AG04450 (cell line): Measurements from ENCODE around the gene NPIPB2. TPM values are rescaled to one million over a fixed set of nuclear protein-coding genes. Genes with fewer than 3 reads are reported as not detected.
"Not testable (repeated sequence)": the region's sequence is repeated elsewhere in the genome, so short reads cannot be mapped to it uniquely, and the experiment has no call there.

Experiments used
- CTCF ChIA-PET: fragments of 300-600, 350-600 bp; formaldehyde crosslinking; extraction: SDS; loops from one replicate; lab custom pipeline; 2022; ENCODE audit warnings: antibody characterized with exemption, inconsistent platforms; lab: Charles Lee
- POLR2A ChIA-PET: fragments of 350-600 bp; formaldehyde crosslinking; extraction: SDS; loops from one replicate; lab custom pipeline; 2021; ENCODE audit warnings: antibody characterized with exemption, inconsistent platforms; lab: Yijun Ruan, JAX
- DNase-seq: peaks from one replicate; pipeline ENCODE4 v3.0.0-alpha.2; 2011; ENCODE audit warnings: low read depth, low spot score
- H3K27ac ChIP-seq: one replicate; pipeline ENCODE4 v1.5.1; 2012; ENCODE audit warnings: low read depth, low read length, control low read depth
- H3K27me3 ChIP-seq: one replicate; pipeline ENCODE4 v1.6.0; 2012; ENCODE audit warnings: low read length; ENCODE audit not compliant: control insufficient read depth, insufficient read depth
- H3K4me3 ChIP-seq: 2 replicates; pipeline ENCODE4 v1.5.1; 2011; ENCODE audit warnings: mild to moderate bottlenecking, low read depth, low read length, control low read depth
- H3K9me3 ChIP-seq: 2 replicates; pipeline ENCODE4 v1.5.1; 2012; ENCODE audit warnings: low read length; ENCODE audit not compliant: control insufficient read depth, insufficient read depth
- polyA plus RNA-seq: library from polyadenylated mRNA; depleted of rRNA; stranded (reverse); fragments of >200 nt; gene quantifications from 2 replicates; pipeline ENCODE4 v1.2.3, GENCODE V29; 2011
- TF ChIP-seq, protein P1 (sequence below): IDR thresholded peaks from 2 replicates; pipeline ENCODE4 v1.5.1; 2011; ENCODE audit warnings: low read depth, low read length, control low read depth, inconsistent platforms

NPIPB2 gene
- polyA plus RNA-seq, 1 experiment: 5.2 TPM

DNA sequence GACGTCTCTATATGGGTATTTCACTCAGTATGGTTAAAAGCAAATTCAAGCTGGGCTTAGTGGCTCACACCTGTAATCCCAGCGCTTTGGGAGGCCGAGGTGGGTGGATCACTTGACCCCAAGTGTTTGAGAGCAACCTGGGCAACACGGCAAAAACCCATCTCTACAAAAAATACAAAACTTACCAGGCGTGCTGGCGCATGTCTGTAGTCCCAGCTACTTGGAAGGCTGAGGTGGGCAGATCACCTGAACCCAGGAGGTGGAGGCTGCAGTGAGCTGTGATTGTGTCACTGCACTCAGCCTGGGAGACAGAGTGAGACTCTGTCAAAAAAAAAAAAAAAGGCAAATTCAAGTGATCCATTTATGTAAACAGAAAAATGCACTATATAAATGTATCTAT is 21.9 kb upstream of the NPIPB2 start:
- TF ChIP-seq, protein P1, sequence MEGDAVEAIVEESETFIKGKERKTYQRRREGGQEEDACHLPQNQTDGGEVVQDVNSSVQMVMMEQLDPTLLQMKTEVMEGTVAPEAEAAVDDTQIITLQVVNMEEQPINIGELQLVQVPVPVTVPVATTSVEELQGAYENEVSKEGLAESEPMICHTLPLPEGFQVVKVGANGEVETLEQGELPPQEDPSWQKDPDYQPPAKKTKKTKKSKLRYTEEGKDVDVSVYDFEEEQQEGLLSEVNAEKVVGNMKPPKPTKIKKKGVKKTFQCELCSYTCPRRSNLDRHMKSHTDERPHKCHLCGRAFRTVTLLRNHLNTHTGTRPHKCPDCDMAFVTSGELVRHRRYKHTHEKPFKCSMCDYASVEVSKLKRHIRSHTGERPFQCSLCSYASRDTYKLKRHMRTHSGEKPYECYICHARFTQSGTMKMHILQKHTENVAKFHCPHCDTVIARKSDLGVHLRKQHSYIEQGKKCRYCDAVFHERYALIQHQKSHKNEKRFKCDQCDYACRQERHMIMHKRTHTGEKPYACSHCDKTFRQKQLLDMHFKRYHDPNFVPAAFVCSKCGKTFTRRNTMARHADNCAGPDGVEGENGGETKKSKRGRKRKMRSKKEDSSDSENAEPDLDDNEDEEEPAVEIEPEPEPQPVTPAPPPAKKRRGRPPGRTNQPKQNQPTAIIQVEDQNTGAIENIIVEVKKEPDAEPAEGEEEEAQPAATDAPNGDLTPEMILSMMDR: no peak
- ChIA-PET CTCF (interaction anchor here (2.8 kb wide), 1 partner anchor 104 kb away, joined by 21 read pairs; no protein-coding TSS in a partner anchor), POLR2A (no interaction called here)
- no peaks in the 10 kb centered on the region for H3K9me3 ChIP-seq
- no peak overlapping the region for H3K4me3 ChIP-seq
- DNase-seq: no peak
- no peak overlapping the region for H3K27ac ChIP-seq
- H3K27me3 ChIP-seq: no peaks in the 10 kb centered on the region

DNA sequence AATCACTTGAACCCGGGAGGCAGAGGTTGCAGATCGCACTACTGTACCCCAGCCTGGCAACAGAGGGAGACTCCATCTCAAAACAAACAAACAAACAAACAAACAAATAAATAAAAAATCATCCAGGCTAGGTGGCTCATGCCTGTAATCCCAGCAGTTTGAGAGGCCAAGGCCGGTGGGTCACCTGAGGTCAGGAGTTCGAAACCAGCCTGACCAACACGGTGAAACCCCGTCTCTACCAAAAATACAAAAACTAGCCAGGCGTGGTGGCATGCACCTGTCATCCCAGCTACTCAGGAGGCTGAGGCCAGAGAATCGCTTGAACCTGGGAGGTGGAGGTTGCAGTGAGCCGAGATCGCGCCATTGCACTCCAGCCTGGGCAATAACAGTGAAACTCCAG is 21.1 kb upstream of the NPIPB2 start:
- H3K9me3 ChIP-seq, H3K27ac ChIP-seq, DNase-seq, H3K27me3 ChIP-seq, H3K4me3 ChIP-seq, POLR2A ChIA-PET, CTCF ChIA-PET: not testable (repeated sequence)

DNA sequence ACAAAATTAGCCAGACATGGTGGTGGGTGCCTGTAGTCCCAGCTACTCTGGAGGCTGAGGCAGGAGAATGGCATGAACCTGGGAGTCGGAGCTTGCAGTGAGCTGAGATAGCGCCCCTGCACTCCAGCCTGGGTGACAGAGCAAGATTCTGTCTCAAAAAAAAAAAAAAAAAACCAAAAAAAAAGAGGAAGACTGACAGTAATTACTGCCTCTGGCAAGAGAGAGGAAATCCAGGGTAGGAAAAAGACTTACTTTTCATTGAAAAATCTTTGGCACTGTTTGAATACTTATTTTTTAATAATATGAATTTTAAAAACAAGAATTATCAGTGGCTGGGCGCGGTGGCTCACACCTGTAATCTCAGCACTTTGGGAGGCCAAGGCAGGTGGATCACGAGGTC is 20.6 kb upstream of the NPIPB2 start:
- POLR2A ChIA-PET: interaction anchor here (0.6 kb wide), 1 partner anchor 156 kb away, joined by 4 read pairs; no protein-coding TSS in a partner anchor
- H3K9me3 ChIP-seq, DNase-seq, H3K27ac ChIP-seq, H3K4me3 ChIP-seq, CTCF ChIA-PET, H3K27me3 ChIP-seq: not testable (repeated sequence)

DNA sequence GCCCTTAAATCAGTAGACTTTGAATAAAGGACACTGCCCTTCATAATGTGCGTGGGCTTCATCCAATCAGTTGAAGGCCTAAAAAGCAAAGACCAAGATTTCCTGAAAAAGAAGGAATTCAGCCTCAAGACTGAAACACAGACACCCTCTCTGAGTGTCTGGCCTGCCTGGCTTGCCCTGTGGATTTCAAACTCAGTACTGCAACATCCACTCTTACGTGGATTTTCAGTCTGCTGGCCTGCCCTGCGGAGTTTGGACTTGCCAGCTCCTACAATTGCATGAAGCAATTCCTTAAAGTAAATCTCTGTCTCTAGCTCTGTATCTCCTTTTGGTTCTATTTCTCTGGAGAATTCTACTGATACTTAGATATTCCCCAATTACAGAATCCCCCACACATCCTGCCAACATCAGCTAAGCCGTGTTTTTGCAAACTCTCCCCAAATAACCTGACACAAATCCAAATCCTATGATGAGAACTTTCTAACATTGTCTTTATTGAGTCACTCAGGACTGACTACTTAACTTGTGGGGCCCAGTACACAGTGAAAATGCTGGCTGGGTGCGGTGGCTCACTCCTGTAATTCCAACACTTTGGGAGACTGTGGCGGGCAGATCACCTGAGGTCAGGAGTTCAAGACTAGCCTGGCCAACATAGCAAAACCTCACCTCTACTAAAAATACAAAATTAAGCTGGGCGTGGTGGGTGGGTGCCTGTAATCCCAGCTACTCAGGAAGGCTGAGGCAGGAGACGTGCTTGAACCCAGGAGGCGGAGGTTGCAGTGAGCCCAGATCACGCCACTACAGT is 15.9 kb upstream of the NPIPB2 start:
- CTCF ChIA-PET: interaction anchor here (2.6 kb wide), 1 partner anchor 110 kb away, joined by 13 read pairs; no protein-coding TSS in a partner anchor

DNA sequence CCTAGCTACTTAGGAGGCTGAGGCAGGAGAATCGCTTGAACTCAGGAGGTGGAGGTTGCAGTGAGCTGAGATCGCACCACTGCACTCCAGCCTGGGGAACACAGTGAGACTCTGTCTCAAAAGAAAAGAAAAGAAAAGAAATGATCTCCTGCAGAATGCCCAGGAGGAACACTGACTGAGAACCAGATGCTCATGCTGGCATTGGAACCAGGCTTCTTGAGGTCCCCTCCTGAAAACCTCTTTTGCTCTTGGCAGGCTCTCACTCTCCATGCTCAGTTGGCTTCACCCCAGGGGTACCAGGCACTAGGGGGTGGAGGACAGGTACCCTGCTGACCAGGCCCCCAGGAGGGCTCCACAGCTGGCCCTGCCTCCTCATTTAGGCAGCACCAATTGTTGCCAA is 14.7 kb upstream of the NPIPB2 start:
- H3K4me3 ChIP-seq: no peak overlapping the region
- DNase-seq: no peak
- TF ChIP-seq, protein P1: no peak
- H3K27me3 ChIP-seq: no peaks in the 10 kb centered on the region
- ChIA-PET POLR2A (no interaction called here), CTCF (no interaction called here)
- H3K9me3 ChIP-seq: no peaks in the 10 kb centered on the region
- no peak overlapping the region for H3K27ac ChIP-seq

More for the DNA sequence above, 15.9 kb upstream of the NPIPB2 start:
- Histone ChIP-seq H3K9me3 (no peaks in the 10 kb centered on the region), H3K4me3 (no peak overlapping the region), H3K27ac (peak overlapping the region; percentile 31), H3K27me3 (no peaks in the 10 kb centered on the region)
- POLR2A ChIA-PET: no interaction called here
- no peak for DNase-seq
- TF ChIP-seq, protein P1: no peak

DNA sequence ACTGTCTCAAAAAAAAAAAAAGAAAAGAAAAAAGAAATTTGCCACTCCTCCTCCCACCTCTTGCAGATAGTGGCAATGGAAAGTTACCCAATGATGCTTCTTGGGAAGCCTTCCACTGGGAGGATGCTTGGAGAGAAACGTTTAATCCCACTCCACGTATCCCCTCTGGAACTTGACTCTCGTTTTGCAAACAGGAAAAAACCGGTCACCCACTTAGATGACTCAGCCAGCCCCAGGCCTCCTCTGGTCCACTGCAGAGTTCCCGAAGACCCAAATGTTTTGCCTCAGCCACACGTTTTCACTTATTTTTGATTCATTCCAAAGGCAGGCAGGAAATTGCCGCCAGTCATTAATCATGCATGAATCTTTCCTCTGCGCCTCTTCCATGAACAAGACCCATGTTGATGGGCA is 13.9 kb upstream of the NPIPB2 start:
- CTCF ChIA-PET: no interaction called here
- TF ChIP-seq, protein P1: no peak
- no peak overlapping the region for H3K4me3 ChIP-seq
- no peaks in the 10 kb centered on the region for H3K27me3 ChIP-seq
- H3K9me3 ChIP-seq: no peaks in the 10 kb centered on the region
- peak; percentile 87 for DNase-seq
- H3K27ac ChIP-seq: peak overlapping the region; percentile 68
- POLR2A ChIA-PET: no interaction called here

DNA sequence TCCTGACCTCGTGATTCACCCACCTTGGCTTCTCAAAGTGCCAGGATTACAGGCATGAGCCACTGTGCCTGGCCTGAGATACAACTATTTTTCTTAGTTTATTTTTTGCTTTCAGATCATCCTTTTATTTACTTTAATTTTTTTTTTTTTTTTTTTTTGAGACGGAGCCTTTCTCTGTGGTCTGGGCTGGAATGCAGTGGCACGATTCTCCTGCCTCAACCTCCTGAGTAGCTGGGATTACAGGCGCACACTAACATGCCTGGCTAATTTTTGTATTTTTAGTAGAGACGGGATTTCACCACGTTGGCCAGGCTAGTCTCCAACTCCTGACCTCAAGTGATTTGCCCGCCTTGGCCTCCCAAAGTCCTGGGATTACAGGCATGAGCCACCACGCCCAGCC is 11.7 kb upstream of the NPIPB2 start:
- POLR2A ChIA-PET, H3K4me3 ChIP-seq, DNase-seq, H3K9me3 ChIP-seq, H3K27me3 ChIP-seq, CTCF ChIA-PET, H3K27ac ChIP-seq: not testable (repeated sequence)
